Lower leg skin (tissue), 3 donors: ENCODE results near the gene BEST3.

Source experiments
- CTCF ChIP-seq, 3 donors: fragments of 450-650 bp; IDR thresholded peaks; one replicate each; pipeline ENCODE4 v1.5.1; 2016; ENCODE audit warnings: antibody characterized with exemption in 3 of 3, mild to moderate bottlenecking in 3 of 3, moderate library complexity in 2 of 3
- POLR2A ChIP-seq, 2 donors: fragments of 450-650 bp; IDR thresholded peaks; one replicate each; pipeline ENCODE4 v1.6.1; 2016 to 2017; ENCODE audit warnings: antibody characterized with exemption in 2 of 2, mild to moderate bottlenecking in 1 of 2, moderate library complexity in 1 of 2

GRCh38 chr12:69663726-69664125 is 35.4 kb downstream of the BEST3 start:
- no peak for TF ChIP-seq CTCF (IDR thresholded peaks at IDR 0.05)
- TF ChIP-seq POLR2A (IDR thresholded peaks at IDR 0.05), result no peak
